ENCODE measurements around the gene FYN. TPM values are rescaled to one million over a fixed set of nuclear protein-coding genes. Genes with fewer than 3 reads are reported as not detected.

The FYN gene
- polyA plus RNA-seq, 2 of the 4 experiments (the other 2 are of a cell fraction): 3.5 to 3.7 TPM

DNA sequence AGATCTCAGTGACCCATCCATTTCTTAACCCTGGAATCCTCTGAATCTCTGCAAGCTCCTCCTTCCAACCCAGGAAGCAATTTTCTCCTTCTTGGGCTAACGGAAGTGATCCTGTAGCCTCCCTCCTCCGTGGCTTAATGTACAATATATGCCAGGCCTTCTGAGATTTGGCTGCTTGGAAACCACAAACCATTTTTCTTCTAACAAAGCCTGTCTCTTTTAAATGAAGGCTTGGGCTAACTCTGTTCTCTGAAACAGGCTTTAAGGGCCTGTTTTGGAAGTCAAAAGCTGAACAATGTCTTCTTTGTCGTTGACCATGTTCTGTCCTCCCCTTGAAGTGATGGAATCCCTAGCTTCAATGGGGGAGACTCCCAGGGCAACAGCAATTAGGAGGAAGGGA, 14.9 kb downstream of the FYN start:
- H3K4me1 ChIP-seq: no peaks in the 10 kb centered on the region
- H3K9me3 ChIP-seq: no peaks in the 10 kb centered on the region
- H3K4me2 ChIP-seq: no peak overlapping the region
- TF ChIP-seq KDM5A (IDR thresholded peaks at IDR 0.05) (no peak), ZNF302 (CRISPR knock-in tag; IDR thresholded peaks at IDR 0.05) (no peak), MAZ (IDR thresholded peaks at IDR 0.05; ENCODE audit: borderline replicate concordance, low read depth, low read length) (no peak), SMC3 (IDR thresholded peaks at IDR 0.05) (no peak), FOSL2 (IDR thresholded peaks at IDR 0.05) (no peak), FOSL2 (CRISPR knock-in tag; IDR thresholded peaks at IDR 0.05) (no peak), POLR2A (IDR thresholded peaks at IDR 0.05; ENCODE audit: low read length) (no peak), ZSCAN20 (CRISPR knock-in tag; IDR thresholded peaks at IDR 0.05) (no peak), FOSB (CRISPR knock-in tag; IDR thresholded peaks at IDR 0.05) (no peak), CHD2 (IDR thresholded peaks at IDR 0.05; ENCODE audit: low read length, partially characterized antibody) (no peak), CBX8 (IDR thresholded peaks at IDR 0.05) (no peak), HDAC2 (IDR thresholded peaks at IDR 0.05) (no peak), EHMT2 (IDR thresholded peaks at IDR 0.05; ENCODE audit: low read depth) (no peak), GATA3 (IDR thresholded peaks at IDR 0.05; ENCODE audit: borderline replicate concordance) (no peak), HOXA7 (CRISPR knock-in tag; IDR thresholded peaks at IDR 0.05) (no peak), PHF8 (IDR thresholded peaks at IDR 0.05; ENCODE audit: borderline replicate concordance, low read depth) (no peak), HOXB5 (CRISPR knock-in tag; IDR thresholded peaks at IDR 0.05) (no peak), ESRRA (IDR thresholded peaks at IDR 0.05; ENCODE audit: borderline replicate concordance, low read length) (no peak)
- TF ChIP-seq, protein P1, sequence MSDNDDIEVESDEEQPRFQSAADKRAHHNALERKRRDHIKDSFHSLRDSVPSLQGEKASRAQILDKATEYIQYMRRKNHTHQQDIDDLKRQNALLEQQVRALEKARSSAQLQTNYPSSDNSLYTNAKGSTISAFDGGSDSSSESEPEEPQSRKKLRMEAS (IDR thresholded peaks at IDR 0.05): no peak
- ChIA-PET CTCF (no interaction called here), POLR2A (interaction anchor here (0.6 kb wide), 1 partner anchor 115 kb away, joined by 3 read pairs; no protein-coding TSS in a partner anchor)
- H3K4me3 ChIP-seq: no peak overlapping the region
- FAIRE-seq: no peak
- no peak overlapping the region for H3K27ac ChIP-seq
- ATAC-seq: no peak
- DNase-seq (ENCODE audit: low read depth in 1 of 2, low spot score in 1 of 2): no peak
- 40% methylated on average over 3 of the region's 3 CpGs for WGBS (ENCODE audit: missing lambda C conversion rate)

DNA sequence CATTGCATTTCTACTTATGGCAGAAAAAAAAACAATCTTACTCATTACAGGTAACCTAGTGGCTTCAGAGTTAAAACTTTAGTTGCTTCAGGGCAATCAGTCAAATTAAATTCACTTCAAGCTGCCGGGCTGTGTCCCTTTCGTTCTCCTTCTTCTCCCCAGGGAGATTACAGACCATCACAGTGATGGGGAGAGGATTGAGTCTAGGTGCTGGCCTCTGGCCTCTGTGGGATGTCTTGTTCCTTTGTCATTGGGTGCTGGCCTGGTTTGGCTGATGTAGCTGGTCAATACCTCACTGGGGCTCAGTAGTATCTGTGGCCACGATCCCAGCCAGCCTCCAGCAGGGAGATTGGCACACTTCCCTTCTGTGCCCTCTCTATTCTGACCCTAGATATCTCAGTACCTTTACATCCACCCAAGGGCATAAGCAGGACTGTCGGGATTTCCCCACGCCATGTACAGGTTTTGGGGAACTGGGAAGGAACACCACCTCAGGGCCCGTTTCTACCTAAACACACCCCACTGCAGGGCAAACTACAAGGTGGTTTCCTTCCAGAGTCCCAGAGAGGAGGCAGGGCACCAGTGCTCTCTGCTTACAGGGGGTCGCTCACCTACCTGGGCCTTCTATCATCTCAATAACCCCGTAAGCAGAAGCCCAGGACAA, 15.4 kb downstream of the FYN start:
- H3K4me3 ChIP-seq: no peak overlapping the region
- FAIRE-seq (no peak), DNase-seq (ENCODE audit: low read depth in 1 of 2, low spot score in 1 of 2) (no peak), ATAC-seq (no peak)
- H3K4me1 ChIP-seq: no peaks in the 10 kb centered on the region
- TF ChIP-seq, protein P2, sequence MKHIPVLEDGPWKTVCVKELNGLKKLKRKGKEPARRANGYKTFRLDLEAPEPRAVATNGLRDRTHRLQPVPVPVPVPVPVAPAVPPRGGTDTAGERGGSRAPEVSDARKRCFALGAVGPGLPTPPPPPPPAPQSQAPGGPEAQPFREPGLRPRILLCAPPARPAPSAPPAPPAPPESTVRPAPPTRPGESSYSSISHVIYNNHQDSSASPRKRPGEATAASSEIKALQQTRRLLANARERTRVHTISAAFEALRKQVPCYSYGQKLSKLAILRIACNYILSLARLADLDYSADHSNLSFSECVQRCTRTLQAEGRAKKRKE (CRISPR knock-in tag; IDR thresholded peaks at IDR 0.05; ENCODE audit: low read depth): no peak
- TF ChIP-seq, protein P3, sequence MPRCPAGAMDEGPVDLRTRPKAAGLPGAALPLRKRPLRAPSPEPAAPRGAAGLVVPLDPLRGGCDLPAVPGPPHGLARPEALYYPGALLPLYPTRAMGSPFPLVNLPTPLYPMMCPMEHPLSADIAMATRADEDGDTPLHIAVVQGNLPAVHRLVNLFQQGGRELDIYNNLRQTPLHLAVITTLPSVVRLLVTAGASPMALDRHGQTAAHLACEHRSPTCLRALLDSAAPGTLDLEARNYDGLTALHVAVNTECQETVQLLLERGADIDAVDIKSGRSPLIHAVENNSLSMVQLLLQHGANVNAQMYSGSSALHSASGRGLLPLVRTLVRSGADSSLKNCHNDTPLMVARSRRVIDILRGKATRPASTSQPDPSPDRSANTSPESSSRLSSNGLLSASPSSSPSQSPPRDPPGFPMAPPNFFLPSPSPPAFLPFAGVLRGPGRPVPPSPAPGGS (IDR thresholded peaks at IDR 0.05): no peak
- TF ChIP-seq HOXB5 (CRISPR knock-in tag; IDR thresholded peaks at IDR 0.05): no peak
- no peak for TF ChIP-seq PHF8 (IDR thresholded peaks at IDR 0.05; ENCODE audit: borderline replicate concordance, low read depth)
- no peak for TF ChIP-seq ZFP36 (IDR thresholded peaks at IDR 0.05; ENCODE audit: borderline replicate concordance, partially characterized antibody)
- no peak for TF ChIP-seq MAFK (IDR thresholded peaks at IDR 0.05; ENCODE audit: partially characterized antibody)
- TF ChIP-seq, protein P1 (IDR thresholded peaks at IDR 0.05): no peak
- no peak for TF ChIP-seq HEYL (CRISPR knock-in tag; IDR thresholded peaks at IDR 0.05)
- TF ChIP-seq JUN (IDR thresholded peaks at IDR 0.05): no peak
- no peaks in the 10 kb centered on the region for H3K9me3 ChIP-seq
- H3K4me2 ChIP-seq: no peak overlapping the region
- H3K27ac ChIP-seq: no peak overlapping the region
- POLR2A ChIA-PET: no interaction called here
- WGBS (ENCODE audit: missing lambda C conversion rate): 71% methylated on average over 8 of the region's 8 CpGs
- CTCF ChIA-PET: no interaction called here
